ENCODE measurements around the gene ADCY1. TPM values are rescaled to one million over a fixed set of nuclear protein-coding genes. Genes with fewer than 3 reads are reported as not detected.

ADCY1 gene
- total RNA-seq, 2 experiments from 2014 or later: 0.03 TPM; not detected in 1

DNA sequence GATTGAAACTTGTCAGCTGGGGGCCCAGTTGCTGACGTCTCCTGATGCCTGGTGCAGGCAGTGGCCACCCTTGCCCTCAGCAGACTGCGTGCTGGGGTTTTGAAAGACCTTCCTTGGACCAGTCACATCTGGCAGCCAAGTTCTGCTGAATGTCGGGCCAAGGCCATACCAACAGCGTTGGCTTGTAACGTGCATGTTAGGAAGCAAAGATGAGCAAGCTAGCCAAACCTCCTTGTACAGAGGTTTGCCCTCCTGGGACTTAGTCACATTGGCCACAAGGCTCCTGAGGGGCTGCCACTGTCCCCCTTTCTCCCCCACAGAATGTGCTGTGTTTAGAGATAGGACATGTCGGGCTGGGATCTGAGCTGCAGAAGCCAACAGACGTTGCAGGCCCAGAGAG lies 49.0 kb downstream of the ADCY1 start:
- Mint-ChIP-seq H3K9me3 (peaks cover 7% of the 10 kb centered on the region), H3K36me3 (ENCODE audit: low read depth) (no peaks in the 10 kb centered on the region), H3K27me3 (no peaks in the 10 kb centered on the region), H3K27ac (no peak overlapping the region), H3K4me1 (ENCODE audit: low read depth) (no peaks in the 10 kb centered on the region), H3K4me3 (no peak overlapping the region)
- no peak for ATAC-seq (ENCODE audit: poor library complexity)
- H3K36me3 ChIP-seq (ENCODE audit: insufficient read depth, low read length): no peaks in the 10 kb centered on the region
- peaks cover 0 to 4% of the 10 kb centered on the region in 2 experiments for H3K27me3 ChIP-seq (ENCODE audit: control insufficient read depth in 1 of 2, insufficient read depth in 2 of 2, low read length in 2 of 2)
- CTCF ChIA-PET: no interaction called here
- no peak overlapping the region for H3K27ac ChIP-seq (ENCODE audit: low read depth in 1 of 2, low read length in 2 of 2)
- H3K4me3 ChIP-seq (ENCODE audit: low read length): no peak overlapping the region
- intact Hi-C loops (cut with DNase I, micrococcal nuclease): no loop called here
- TF ChIP-seq, protein P1, sequence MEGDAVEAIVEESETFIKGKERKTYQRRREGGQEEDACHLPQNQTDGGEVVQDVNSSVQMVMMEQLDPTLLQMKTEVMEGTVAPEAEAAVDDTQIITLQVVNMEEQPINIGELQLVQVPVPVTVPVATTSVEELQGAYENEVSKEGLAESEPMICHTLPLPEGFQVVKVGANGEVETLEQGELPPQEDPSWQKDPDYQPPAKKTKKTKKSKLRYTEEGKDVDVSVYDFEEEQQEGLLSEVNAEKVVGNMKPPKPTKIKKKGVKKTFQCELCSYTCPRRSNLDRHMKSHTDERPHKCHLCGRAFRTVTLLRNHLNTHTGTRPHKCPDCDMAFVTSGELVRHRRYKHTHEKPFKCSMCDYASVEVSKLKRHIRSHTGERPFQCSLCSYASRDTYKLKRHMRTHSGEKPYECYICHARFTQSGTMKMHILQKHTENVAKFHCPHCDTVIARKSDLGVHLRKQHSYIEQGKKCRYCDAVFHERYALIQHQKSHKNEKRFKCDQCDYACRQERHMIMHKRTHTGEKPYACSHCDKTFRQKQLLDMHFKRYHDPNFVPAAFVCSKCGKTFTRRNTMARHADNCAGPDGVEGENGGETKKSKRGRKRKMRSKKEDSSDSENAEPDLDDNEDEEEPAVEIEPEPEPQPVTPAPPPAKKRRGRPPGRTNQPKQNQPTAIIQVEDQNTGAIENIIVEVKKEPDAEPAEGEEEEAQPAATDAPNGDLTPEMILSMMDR (IDR thresholded peaks at IDR 0.05): no peak
- POLR2A ChIA-PET: no interaction called here
- DNase-seq: no peak
- H3K9me3 ChIP-seq (ENCODE audit: control insufficient read depth in 1 of 2, insufficient read depth in 1 of 2, low read length in 2 of 2): peaks cover 0 to 24% of the 10 kb centered on the region in 2 experiments
- no peaks in the 10 kb centered on the region for H3K4me1 ChIP-seq (ENCODE audit: insufficient read depth, low read length)

DNA sequence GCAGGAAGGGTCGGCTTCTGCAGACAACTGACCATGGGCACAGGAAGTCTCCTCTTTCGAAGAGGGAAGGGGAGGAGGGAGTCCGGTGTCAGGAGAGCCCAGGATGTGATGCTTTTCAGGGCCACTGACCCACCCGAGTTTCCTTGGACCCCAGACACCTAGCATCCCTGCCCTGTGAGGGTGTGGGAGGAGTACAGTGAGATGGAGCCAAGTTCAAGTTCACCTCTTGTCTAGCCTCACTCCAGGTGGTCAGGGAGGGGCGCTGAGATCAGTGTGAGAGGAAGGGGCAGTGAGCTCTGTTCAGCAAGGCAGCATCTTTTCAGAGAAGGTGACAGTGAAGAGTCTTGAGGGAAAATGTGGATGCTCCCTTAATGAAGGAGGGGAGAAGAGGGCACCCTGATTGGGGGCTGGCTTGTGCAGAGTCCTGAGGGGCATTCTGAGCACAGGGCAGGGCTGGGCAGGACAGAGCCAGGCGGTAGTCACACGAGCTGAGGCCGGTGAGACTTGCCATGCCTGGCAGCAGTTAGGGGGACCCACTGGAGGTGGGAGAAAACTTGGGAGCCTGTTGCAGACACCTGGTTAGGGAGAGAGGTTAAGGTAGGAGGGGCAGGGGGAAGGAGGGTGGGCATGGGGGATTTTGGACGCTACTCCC lies 49.7 kb downstream of the ADCY1 start:
- TF ChIP-seq, protein P1 (IDR thresholded peaks at IDR 0.05): no peak
- intact Hi-C loops (cut with DNase I, micrococcal nuclease): no loop called here
- Histone ChIP-seq H3K9me3 (ENCODE audit: control insufficient read depth in 1 of 2, insufficient read depth in 1 of 2, low read length in 2 of 2) (peaks cover 0 to 24% of the 10 kb centered on the region in 2 experiments), H3K27me3 (ENCODE audit: control insufficient read depth in 1 of 2, insufficient read depth in 2 of 2, low read length in 2 of 2) (peaks cover 0 to 4% of the 10 kb centered on the region in 2 experiments), H3K4me1 (ENCODE audit: insufficient read depth, low read length) (no peaks in the 10 kb centered on the region), H3K27ac (ENCODE audit: low read depth in 1 of 2, low read length in 2 of 2) (no peak overlapping the region), H3K36me3 (ENCODE audit: insufficient read depth, low read length) (no peaks in the 10 kb centered on the region), H3K4me3 (ENCODE audit: low read length) (no peak overlapping the region)
- ATAC-seq (ENCODE audit: poor library complexity) (no peak), DNase-seq (no peak)
- Mint-ChIP-seq H3K4me3 (no peak overlapping the region), H3K36me3 (ENCODE audit: low read depth) (no peaks in the 10 kb centered on the region), H3K27me3 (no peaks in the 10 kb centered on the region), H3K9me3 (peaks cover 6% of the 10 kb centered on the region), H3K27ac (no peak overlapping the region), H3K4me1 (ENCODE audit: low read depth) (no peaks in the 10 kb centered on the region)
- POLR2A ChIA-PET: no interaction called here
- CTCF ChIA-PET: no interaction called here

DNA sequence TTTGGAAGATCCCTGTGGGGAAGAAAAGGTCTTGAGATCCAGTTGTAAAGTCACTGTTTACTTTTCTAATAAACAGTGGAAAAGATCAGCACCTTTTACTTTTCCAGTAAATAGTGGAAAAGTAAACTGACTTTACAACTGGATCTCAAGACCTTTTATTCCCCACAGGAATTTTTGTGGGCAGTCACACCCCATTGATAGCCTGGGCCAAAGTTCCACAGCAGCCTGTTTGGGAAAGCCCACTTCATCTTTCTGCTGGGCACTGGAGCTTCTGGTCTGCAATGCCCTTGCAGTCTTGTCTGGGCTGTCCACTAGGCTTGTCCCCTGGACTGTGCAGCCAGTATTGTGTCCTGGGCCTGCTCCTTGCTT lies 50.2 kb downstream of the ADCY1 start:
- Mint-ChIP-seq H3K4me1 (ENCODE audit: low read depth) (no peaks in the 10 kb centered on the region), H3K27me3 (no peaks in the 10 kb centered on the region), H3K27ac (no peak overlapping the region), H3K4me3 (no peak overlapping the region), H3K9me3 (peaks cover 4% of the 10 kb centered on the region), H3K36me3 (ENCODE audit: low read depth) (no peaks in the 10 kb centered on the region)
- ATAC-seq (ENCODE audit: poor library complexity): no peak
- no peaks in the 10 kb centered on the region for H3K36me3 ChIP-seq (ENCODE audit: insufficient read depth, low read length)
- no peak for DNase-seq
- no peak overlapping the region for H3K4me3 ChIP-seq (ENCODE audit: low read length)
- TF ChIP-seq, protein P1 (IDR thresholded peaks at IDR 0.05): no peak
- intact Hi-C loops (cut with DNase I, micrococcal nuclease): no loop called here
- peaks cover 0 to 25% of the 10 kb centered on the region in 2 experiments for H3K9me3 ChIP-seq (ENCODE audit: control insufficient read depth in 1 of 2, insufficient read depth in 1 of 2, low read length in 2 of 2)
- ChIA-PET POLR2A (no interaction called here), CTCF (no interaction called here)
- no peak overlapping the region for H3K27ac ChIP-seq (ENCODE audit: low read depth in 1 of 2, low read length in 2 of 2)
- peaks cover 0 to 4% of the 10 kb centered on the region in 2 experiments for H3K27me3 ChIP-seq (ENCODE audit: control insufficient read depth in 1 of 2, insufficient read depth in 2 of 2, low read length in 2 of 2)
- H3K4me1 ChIP-seq (ENCODE audit: insufficient read depth, low read length): no peaks in the 10 kb centered on the region

Measured in CD4-positive, alpha-beta T cell (primary cell).